Epithelial cell of proximal tubule (primary cell): ENCODE results near the gene PRDX2. TPM values are rescaled to one million over a fixed set of nuclear protein-coding genes. Genes with fewer than 3 reads are reported as not detected.
A peak's percentile ranks its signal among the peaks of the same experiment; 100 is the strongest.

Experiments used
- DNase-seq: peaks from one replicate; pipeline ENCODE4 v3.0.0-alpha.2; 2011; ENCODE audit warnings: low read depth
- H3K4me3 ChIP-seq: 2 replicates; pipeline ENCODE4 v1.5.1; 2011; ENCODE audit warnings: low read depth, mild to moderate bottlenecking, low read length
- CTCF ChIP-seq: conservative IDR thresholded peaks from 2 replicates; pipeline ENCODE4 v1.5.1; 2012; ENCODE audit warnings: low read depth, mild to moderate bottlenecking, low read length
- total RNA-seq: library from RNA; depleted of rRNA; stranded (reverse); fragments of >200 nt; gene quantifications from 2 replicates; pipeline ENCODE4 v1.2.3, GENCODE V29; 2015

Gene PRDX2
- total RNA-seq, 1 donor from 2014 or later, result 571 TPM

DNA sequence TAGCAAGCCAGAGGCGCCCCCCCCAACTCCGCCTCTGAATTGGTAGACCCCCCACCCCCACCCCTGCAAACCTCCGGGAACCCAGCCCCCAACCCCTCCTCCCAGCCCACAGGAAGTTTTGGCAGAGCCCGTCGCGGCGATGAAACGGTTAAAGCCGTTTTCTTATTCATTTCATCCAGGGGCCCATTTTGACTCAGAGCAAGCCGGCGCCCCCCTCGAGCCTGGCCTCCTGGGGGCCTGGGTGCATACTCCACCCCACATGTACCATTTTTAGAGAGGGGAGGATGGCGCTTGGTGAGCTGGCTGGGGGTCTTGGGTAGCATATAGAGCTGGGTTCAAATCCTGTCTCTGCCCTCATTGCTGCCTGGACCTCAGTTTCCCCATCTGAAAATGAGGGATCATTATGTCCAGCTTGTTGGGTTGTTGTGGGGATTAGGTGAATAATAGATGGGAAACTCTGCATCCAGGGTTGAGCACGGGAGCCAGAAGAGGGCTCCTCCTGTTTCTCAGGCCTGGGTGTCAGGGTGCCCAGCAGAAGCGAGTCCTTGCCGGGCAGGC is 18.2 kb downstream of the PRDX2 start:
- H3K4me3 ChIP-seq, result peak overlapping the region; percentile 57
- TF ChIP-seq CTCF, result no peak

DNA sequence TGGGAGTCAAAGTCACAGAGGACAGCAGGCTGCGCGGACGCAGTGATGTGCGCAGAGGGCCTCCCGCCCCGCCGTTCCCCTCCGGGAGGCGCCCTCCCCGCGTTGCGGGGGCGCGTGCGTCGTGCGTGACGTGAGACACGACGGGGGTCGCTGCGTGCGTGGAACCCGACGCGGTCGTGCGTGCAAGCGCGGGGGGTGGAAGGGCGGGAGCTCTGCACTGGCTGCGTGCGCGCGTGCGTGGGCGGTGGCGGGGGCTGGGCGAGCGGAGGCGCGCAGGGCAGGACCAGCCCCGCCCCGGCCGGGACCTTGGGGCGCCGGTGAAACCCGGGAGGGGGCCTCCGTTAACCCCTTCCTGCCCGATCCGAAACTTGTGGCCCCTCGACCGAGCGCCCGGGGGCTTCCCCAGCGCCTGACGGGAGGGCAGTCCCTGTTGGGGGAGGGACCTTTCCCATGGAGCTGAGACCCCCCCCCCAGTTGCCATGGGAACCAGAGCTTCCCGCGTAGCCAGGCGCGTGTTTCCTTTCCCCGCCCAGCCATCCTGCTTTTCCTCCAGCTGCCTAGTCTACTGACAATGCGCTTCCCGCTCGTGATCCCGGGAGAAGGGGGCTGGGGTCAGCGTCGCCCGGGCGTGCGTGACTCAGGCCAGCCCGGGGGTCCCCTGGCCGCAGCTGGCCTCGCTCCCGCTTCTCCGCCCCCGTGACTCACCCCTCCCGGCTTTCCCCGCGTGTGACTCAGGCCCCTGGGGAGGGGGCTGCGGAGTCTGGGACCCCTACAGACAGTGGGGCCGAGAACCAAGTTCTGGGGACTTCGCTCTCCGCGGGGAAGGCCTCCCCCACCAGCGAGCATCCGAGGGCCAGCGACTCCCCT is 18.9 kb downstream of the PRDX2 start:
- DNase-seq, result no peak
- TF ChIP-seq CTCF, result no peak
- H3K4me3 ChIP-seq, result peak overlapping the region; percentile 57

More for the DNA sequence above, 18.2 kb downstream of the PRDX2 start:
- DNase-seq, result no peak

DNA sequence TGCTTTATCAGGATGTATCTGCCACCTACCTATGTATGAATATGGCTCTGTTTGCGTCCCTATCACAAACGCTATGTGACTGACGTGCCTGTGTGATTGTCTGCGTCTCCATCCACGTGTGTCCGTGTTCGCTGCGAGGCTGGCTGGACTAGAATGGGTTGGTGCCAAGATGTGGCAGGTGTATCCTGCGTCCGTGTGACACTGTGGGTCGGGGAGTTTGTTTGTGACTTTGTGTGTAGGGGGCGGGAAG is 19.5 kb downstream of the PRDX2 start:
- no peak for DNase-seq
- peak overlapping the region; percentile 57 for H3K4me3 ChIP-seq
- TF ChIP-seq CTCF, result no peak

DNA sequence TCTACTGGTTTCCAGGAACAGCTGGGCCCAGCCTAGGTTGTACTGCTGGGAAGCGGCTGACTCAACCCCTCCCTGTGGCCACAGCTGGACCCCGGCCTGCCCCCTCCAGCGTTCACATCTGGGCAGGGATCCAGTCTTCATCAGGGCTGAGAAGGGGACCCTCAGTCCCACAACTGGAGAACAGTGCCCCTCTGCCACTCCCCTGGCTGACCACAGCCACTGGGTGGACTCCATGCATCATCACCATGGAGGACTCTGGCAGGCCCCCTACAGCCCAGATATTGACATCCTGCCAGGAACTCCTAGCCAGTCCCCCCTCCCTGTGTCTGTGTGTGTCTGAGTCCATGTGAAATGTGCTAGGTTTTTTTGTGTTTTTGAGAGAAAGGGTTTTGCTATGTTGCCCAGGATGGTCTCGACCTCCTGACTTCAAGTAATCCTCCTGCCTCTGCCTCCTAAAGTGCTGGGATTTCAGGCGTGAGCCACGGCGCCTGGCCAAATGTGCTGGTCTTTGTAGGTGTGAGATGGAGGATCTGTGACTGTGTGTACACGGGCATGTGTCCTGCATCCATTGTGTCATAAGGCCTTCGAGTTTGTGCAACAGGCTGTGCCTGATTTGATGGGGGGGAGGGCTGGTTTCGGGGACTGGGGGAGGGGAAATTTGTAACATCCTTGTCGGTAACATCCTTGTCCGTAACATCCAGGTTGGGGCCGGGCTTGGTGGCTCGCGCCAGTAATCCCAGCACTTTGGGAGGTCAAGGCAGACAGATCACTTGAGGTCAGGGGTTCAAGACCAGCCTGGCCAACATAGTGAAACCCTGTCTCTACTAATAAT is 22.2 kb downstream of the PRDX2 start:
- no peak for DNase-seq
- no peak for TF ChIP-seq CTCF
- H3K4me3 ChIP-seq, result peak overlapping the region; percentile 65

- no peak for TF ChIP-seq CTCF
- H3K4me3 ChIP-seq, result peak overlapping the region; percentile 65
- DNase-seq, result no peak
These were observed 22.8 kb downstream of the PRDX2 start for GRCh38 chr19:12778905-12779161.

- peak overlapping the region; percentile 65 for H3K4me3 ChIP-seq
- DNase-seq, result no peak
- no peak for TF ChIP-seq CTCF
These were observed 23.3 kb downstream of the PRDX2 start for GRCh38 chr19:12778017-12778904.
